ENCODE results near the gene ZNF292.

DNA sequence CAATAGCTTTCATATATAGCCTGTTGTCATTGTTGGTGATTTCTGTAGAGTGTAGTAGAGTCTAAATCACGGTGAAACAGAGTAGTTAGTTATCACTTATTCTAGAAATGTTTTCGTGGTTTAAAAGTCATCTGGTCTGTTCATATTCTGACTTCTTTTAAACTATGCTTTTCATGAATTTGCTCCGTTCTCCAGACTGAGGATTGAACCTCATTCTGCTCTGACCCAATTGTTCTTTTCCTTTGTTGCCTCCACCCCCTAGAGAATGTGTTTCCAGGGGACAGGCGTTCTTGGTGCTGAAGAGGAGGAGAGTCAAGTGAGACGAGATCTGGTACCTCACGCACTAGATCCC, 748 bp upstream of the ZNF292 start:
- TF ChIP-seq TAF1 (IDR thresholded peaks at IDR 0.05; ENCODE audit: borderline replicate concordance, insufficient read depth, low read length): no peak; the same call in 1 of the 2 replicates
- TF ChIP-seq FOXP2 (optimal IDR thresholded peaks at IDR 0.05; ENCODE audit: borderline replicate concordance, extremely low read depth, extremely low read length, insufficient read depth): no peak
- TF ChIP-seq REST (IDR thresholded peaks at IDR 0.05; ENCODE audit: insufficient read depth in 1 of 2, low read depth in 2 of 2, low read length in 2 of 2): no peak
- no peak for TF ChIP-seq SIN3A (IDR thresholded peaks at IDR 0.05; ENCODE audit: borderline replicate concordance, insufficient read depth, low read length)
- TF ChIP-seq POLR2AphosphoS5 (IDR thresholded peaks at IDR 0.05; ENCODE audit: low read depth, low read length): no peak
